A673 (cell line): ENCODE measurements around the gene CTTNBP2. TPM values are rescaled to one million over a fixed set of nuclear protein-coding genes. Genes with fewer than 3 reads are reported as not detected.

Experiments used
- BruUV-seq: library from RNA; stranded (reverse); fragments of 400-500 nt; replicated peaks from 2 replicates; lab custom pipeline; 2021; lab: Mats Ljungman, UMichigan
- CTCF ChIA-PET: fragments of 300-600 bp; sonication (Branson Sonifier 250); formaldehyde crosslinking; loops from one replicate; lab custom pipeline; 2022; ENCODE audit warnings: antibody characterized with exemption; lab: Charles Lee
- POLR2A ChIA-PET: fragments of 300-600 bp; sonication (Branson Sonifier 250); formaldehyde crosslinking; loops from one replicate; lab custom pipeline; 2022; ENCODE audit warnings: antibody characterized with exemption; ENCODE audit not compliant: low non-redundant PET; lab: Charles Lee
- DNase-seq: peaks from one replicate; pipeline ENCODE4 v3.0.0-alpha.2; 2015; ENCODE audit warnings: low spot score
- H3K27ac ChIP-seq: fragments of 200-600 bp; sonication (generic); 2 replicates; pipeline ENCODE4 v1.5.1; 2016; ENCODE audit warnings: mixed run types, low read depth, mild to moderate bottlenecking, mixed read lengths, antibody characterized with exemption, low read length; ENCODE audit not compliant: poor library complexity, severe bottlenecking
- H3K27me3 ChIP-seq: fragments of 200-600 bp; sonication (generic); replicated peaks from 2 replicates; pipeline ENCODE4 v1.6.1; 2017; ENCODE audit warnings: mixed run types, low read depth, mild to moderate bottlenecking, mixed read lengths, antibody characterized with exemption, low read length; ENCODE audit not compliant: insufficient read depth, poor library complexity
- H3K36me3 ChIP-seq: fragments of 200-600 bp; sonication (generic); 2 replicates; pipeline ENCODE4 v1.6.1; 2016; ENCODE audit warnings: mixed run types, mild to moderate bottlenecking, mixed read lengths, antibody characterized with exemption, low read length; ENCODE audit not compliant: insufficient read depth, poor library complexity, severe bottlenecking
- H3K4me1 ChIP-seq: fragments of 200-600 bp; sonication (generic); 2 replicates; pipeline ENCODE4 v1.6.1; 2017; ENCODE audit warnings: mixed run types, mild to moderate bottlenecking, mixed read lengths, antibody characterized with exemption, low read length; ENCODE audit not compliant: insufficient read depth, poor library complexity, severe bottlenecking
- H3K4me3 ChIP-seq: fragments of 200-600 bp; sonication (generic); 2 replicates; pipeline ENCODE4 v1.5.1; 2016; ENCODE audit warnings: low read depth, mixed run types, mild to moderate bottlenecking, mixed read lengths, low read length; ENCODE audit not compliant: poor library complexity, severe bottlenecking
- H3K9me3 ChIP-seq: fragments of 200-600 bp; sonication (generic); 2 replicates; pipeline ENCODE4 v1.6.1; 2016; ENCODE audit warnings: mixed run types, low read depth, mild to moderate bottlenecking, mixed read lengths, antibody characterized with exemption, low read length; ENCODE audit not compliant: poor library complexity, severe bottlenecking
- EZH2 ChIP-seq: fragments of 200-600 bp; sonication (generic); IDR thresholded peaks from 2 replicates; pipeline ENCODE4 v1.6.1; 2017; ENCODE audit warnings: borderline replicate concordance, low read depth, mild to moderate bottlenecking, mixed read lengths, antibody characterized with exemption, low read length; ENCODE audit not compliant: poor library complexity, severe bottlenecking
- intact Hi-C: fragments of 100-400 bp; cut with micrococcal nuclease; formaldehyde crosslinking; loops from one replicate; pipeline ENCODE4 v1.10.0; 2022; ENCODE audit not compliant: unreplicated experiment
- total RNA-seq: library from RNA; stranded (reverse); gene quantifications from 2 replicates; pipeline ENCODE4 v1.2.3, GENCODE V29; 2021
- TF ChIP-seq, protein P1 (sequence below): fragments of 300-800, 200-600 bp; sonication (generic); conservative IDR thresholded peaks from 2 replicates; pipeline ENCODE4 v1.5.1; 2017; ENCODE audit warnings: low read depth, mild to moderate bottlenecking, antibody characterized with exemption, low read length, moderate library complexity, mixed read lengths

CTTNBP2 gene
- total RNA-seq, 1 experiment from 2014 or later, result 21.8 TPM

DNA sequence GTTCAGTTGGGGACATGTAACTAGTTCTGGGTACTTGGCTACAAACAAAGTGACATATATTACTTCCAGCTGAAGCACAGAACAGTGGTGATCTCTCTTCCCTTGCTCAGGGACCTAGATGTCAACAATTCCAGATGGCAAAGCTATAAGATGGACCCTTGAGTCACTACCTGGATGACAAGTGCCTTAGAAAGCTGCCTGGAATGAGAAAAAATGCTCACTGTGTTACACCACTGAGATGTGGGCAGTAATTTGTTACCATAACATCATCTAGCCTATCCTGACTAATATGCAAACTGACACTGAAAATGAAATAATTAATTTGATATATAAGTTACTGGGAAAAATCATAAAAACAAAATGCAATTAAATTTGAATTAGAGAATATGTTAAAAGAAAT lies 16.4 kb upstream of the CTTNBP2 start:
- intact Hi-C loops, result no loop called here
- no peak overlapping the region for H3K4me3 ChIP-seq
- BruUV-seq, result no TSS peak
- no peak for TF ChIP-seq EZH2
- TF ChIP-seq, protein P1, sequence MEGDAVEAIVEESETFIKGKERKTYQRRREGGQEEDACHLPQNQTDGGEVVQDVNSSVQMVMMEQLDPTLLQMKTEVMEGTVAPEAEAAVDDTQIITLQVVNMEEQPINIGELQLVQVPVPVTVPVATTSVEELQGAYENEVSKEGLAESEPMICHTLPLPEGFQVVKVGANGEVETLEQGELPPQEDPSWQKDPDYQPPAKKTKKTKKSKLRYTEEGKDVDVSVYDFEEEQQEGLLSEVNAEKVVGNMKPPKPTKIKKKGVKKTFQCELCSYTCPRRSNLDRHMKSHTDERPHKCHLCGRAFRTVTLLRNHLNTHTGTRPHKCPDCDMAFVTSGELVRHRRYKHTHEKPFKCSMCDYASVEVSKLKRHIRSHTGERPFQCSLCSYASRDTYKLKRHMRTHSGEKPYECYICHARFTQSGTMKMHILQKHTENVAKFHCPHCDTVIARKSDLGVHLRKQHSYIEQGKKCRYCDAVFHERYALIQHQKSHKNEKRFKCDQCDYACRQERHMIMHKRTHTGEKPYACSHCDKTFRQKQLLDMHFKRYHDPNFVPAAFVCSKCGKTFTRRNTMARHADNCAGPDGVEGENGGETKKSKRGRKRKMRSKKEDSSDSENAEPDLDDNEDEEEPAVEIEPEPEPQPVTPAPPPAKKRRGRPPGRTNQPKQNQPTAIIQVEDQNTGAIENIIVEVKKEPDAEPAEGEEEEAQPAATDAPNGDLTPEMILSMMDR, result no peak
- ChIA-PET CTCF (no interaction called here), POLR2A (no interaction called here)
- no peaks in the 10 kb centered on the region for H3K4me1 ChIP-seq
- no peaks in the 10 kb centered on the region for H3K9me3 ChIP-seq
- no peaks in the 10 kb centered on the region for H3K36me3 ChIP-seq
- no peaks in the 10 kb centered on the region for H3K27me3 ChIP-seq
- DNase-seq, result no peak
- H3K27ac ChIP-seq, result no peak overlapping the region

DNA sequence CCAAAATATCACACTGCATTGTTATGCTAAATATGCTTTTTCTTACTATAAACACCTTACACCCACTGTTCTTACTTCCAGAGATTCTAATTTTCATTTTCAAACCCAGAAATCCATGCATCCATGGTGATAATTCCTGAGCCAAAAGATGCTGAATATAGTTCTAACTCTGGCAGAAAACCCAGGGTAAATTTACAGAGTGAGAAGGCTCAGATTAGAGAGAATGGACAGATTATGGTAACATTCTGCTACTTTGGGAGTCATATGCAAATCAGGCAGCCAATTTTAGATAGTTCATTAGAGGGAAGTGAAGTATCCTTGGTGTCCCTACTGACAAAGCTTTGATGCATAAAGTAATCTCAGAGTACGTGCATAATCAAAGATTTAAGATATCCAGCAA lies 15.4 kb upstream of the CTTNBP2 start:
- TF ChIP-seq EZH2, result no peak
- TF ChIP-seq, protein P1, result no peak
- H3K27ac ChIP-seq, result no peak overlapping the region
- H3K4me3 ChIP-seq, result no peak overlapping the region
- no TSS peak for BruUV-seq
- H3K36me3 ChIP-seq, result no peaks in the 10 kb centered on the region
- ChIA-PET POLR2A (no interaction called here), CTCF (no interaction called here)
- DNase-seq, result no peak
- no peaks in the 10 kb centered on the region for H3K27me3 ChIP-seq
- no peaks in the 10 kb centered on the region for H3K4me1 ChIP-seq
- intact Hi-C loops, result no loop called here
- H3K9me3 ChIP-seq, result no peaks in the 10 kb centered on the region

DNA sequence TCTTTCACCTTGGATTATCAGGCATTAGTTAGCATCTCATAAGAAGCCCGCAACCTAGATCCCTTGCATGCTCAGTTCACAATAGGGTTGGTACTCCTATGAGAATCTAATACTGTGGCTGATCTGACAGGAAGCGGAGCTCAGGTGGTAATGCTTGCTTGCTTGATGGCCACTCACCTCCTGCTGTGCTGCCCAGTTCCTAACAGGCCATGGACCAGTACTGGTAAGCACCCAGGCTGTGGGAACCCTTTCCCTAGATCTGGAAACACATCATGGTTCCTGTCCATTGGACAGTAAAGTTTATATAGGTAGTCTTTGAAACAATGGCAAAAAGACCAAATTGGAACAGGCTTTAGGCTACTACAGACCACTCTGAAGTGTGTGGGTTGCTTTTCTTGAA lies 9.4 kb upstream of the CTTNBP2 start:
- POLR2A ChIA-PET, result no interaction called here

More for the DNA sequence above, 9.4 kb upstream of the CTTNBP2 start:
- no peak for TF ChIP-seq EZH2
- TF ChIP-seq, protein P1, result no peak
- H3K27ac ChIP-seq, result no peak overlapping the region
- H3K36me3 ChIP-seq, result no peaks in the 10 kb centered on the region
- intact Hi-C loops, result no loop called here
- no peak for DNase-seq
- no TSS peak for BruUV-seq
- peaks cover under 1% of the 10 kb centered on the region for H3K4me1 ChIP-seq
- H3K4me3 ChIP-seq, result no peak overlapping the region
- no peaks in the 10 kb centered on the region for H3K27me3 ChIP-seq
- H3K9me3 ChIP-seq, result no peaks in the 10 kb centered on the region
- CTCF ChIA-PET, result no interaction called here
